Motor neuron (in vitro differentiated cells): ENCODE measurements around the gene SRSF4. TPM values are rescaled to one million over a fixed set of nuclear protein-coding genes. Genes with fewer than 3 reads are reported as not detected.
"Not testable (repeated sequence)": the region's sequence is repeated elsewhere in the genome, so short reads cannot be mapped to it uniquely, and the experiment has no call there.

Experiments used
- ATAC-seq, 8 experiments: fragments of 200-7000 bp; cut with Tn5 transposase; replicated peaks in 6 of 8; 2 replicates each; pipeline ENCODE4 v1.8.0; 2021; ENCODE audit warnings: mild to moderate bottlenecking in 8 of 8, moderate library complexity in 8 of 8
- H3K27ac ChIP-seq, 2 donors: fragments of 250-450 bp; sonication (Bioruptor Pico); 2 replicates each; pipeline ENCODE4 v1.9.0; 2021; ENCODE audit warnings: antibody characterized with exemption in 2 of 2, mild to moderate bottlenecking in 2 of 2, moderate library complexity in 1 of 2
- H3K4me1 ChIP-seq, 2 donors: fragments of 250-450 bp; sonication (Bioruptor Pico); replicated peaks in 1 of 2; 2 replicates each; pipeline ENCODE4 v1.6.1; 2021; ENCODE audit warnings: antibody characterized with exemption in 2 of 2, mild to moderate bottlenecking in 2 of 2, moderate library complexity in 1 of 2
- H3K4me3 ChIP-seq, 5 donors: fragments of 250-450 bp; sonication (Bioruptor Pico); 2 replicates each; pipeline ENCODE4 v1.9.0; 2021; ENCODE audit warnings: antibody characterized with exemption in 5 of 5, mild to moderate bottlenecking in 5 of 5, moderate library complexity in 4 of 5
- WGBS, 10 experiments: fragments of 450-650 bp; shearing (Covaris generic); methylation state at CpG; one replicate each; pipeline ENCODE4 v1.0.0; 2022; 5-methylcytosine and 5-hydroxymethylcytosine counted together
- in situ Hi-C, 9 experiments: fragments of 400-800 bp; cut with MboI; loops; one replicate each; pipeline ENCODE4 v1.15.0; 2021; ENCODE audit warnings: low sequenced_read_pairs in 9 of 9, low pct_unique_long_range_greater_than_20kb in 2 of 9; ENCODE audit not compliant: unreplicated experiment in 9 of 9
- total RNA-seq, 8 experiments: library from RNA; unstranded; fragments of 300-600 nt; gene quantifications; 2 replicates each; pipeline versions ENCODE4 v1.2.3 to v1.2.4, GENCODE V29; 2022

Gene SRSF4
- total RNA-seq, 8 experiments from 2014 or later = 43.5 to 98.4 (median 79.6) TPM

DNA sequence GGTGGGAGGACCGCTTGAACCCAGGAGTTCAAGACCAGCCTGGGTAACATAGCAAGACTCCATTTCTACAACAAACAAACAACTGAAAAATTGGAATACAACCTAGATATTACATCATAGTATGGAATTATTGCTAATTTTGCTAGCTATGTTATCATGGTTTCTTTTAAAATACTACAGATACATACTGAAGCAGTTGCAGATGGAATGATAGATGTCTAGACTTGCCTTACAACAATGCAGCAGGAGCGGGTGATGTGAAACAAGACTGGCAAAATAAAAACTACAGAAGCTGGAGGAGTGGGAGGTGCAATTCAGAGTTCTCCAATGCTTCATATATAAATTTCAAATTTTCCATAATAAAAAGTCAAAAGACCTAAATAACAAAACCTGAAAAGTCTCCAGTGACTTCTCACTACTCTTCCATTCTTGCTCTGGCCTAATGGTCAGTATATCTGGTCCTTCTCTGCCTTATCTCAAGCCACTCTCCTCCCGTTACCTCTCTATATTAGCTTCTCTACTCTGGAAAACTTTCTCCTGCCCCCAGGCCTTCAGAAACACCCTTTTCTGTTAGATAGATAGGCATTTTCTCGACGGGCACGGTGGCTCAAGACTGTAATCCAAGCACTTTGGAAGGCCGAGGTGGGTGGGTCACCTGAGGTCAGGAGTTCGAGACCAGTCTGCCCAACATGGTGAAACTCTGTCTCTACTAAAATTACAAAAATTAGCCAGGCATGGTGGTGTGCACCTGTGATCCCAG lies 29.5 kb downstream of the SRSF4 start:
- H3K27ac ChIP-seq = no peak overlapping the region
- in situ Hi-C loops = no loop called here
- 83 to 100% (median 94%) methylated on average over 1 to 8 of the region's 8 CpGs for WGBS, 10 experiments
- H3K4me3 ChIP-seq = no peak overlapping the region
- H3K4me1 ChIP-seq = no peaks in the 10 kb centered on the region
- ATAC-seq = no peak

DNA sequence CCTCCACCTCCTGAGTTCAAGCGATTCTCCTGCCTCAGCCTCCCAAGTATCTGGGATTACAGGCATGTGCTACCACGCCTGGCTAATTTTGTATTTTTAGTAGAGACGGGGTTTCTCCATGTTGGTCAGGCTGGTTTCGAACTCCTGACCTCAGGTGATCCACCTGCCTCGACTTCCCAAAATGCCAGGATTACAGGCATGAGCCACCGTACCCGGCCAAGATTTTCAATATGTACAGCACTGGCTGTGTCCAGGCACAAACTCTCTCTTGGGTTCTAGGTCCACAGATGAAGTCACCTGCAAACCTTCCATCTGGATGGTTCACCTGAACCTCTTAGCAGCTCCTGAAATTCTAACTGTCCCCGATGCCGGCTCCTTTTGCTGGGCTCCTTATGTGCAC lies 31.4 kb downstream of the SRSF4 start:
- in situ Hi-C loops, H3K4me3 ChIP-seq, H3K27ac ChIP-seq, H3K4me1 ChIP-seq, ATAC-seq: not testable (repeated sequence)
- 83 to 100% (median 100%) methylated on average over 1 to 8 of the region's 9 CpGs; no CpG with 5 or more reads in 5 of the 10 experiments for WGBS, 10 experiments

DNA sequence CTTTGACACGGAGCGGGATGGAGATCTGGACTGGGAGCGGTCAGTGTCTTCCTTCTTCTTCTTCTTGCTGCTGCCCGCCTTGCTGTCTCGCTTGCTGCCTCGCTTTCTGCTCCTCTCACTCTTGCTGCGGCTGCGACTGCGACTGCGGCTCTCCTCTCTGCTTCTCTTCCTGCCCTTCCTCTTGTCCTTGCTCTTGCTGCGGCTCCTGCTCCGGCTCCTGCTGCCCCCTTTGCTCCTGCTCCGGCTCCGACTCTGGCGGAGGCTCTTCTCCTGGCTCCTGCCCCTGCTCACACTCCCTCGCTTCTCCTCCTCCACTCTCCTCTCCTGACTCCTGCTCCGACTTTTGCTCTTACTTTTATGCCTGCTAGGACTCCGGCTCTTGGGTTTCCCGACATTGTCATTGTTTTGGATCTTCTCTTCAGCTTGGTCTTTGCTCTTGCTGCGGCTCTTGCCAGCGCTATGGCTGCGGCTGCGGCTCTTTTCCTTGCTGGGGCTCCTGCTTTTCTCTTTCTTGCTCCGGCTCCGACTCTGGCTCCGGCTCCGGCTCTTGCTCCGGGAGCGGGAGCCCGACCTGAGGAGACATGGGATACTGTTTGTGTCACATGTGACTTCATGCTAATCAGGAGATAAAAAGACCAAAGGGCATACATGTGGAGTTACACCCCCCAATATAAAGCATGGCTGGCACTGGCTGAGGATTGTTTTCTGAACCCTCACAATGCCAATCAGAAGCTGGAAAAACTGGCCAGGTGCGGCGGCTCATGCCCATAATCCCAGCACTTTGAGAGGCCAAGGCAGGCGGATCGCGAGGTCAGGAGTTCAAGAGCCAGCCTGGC lies 32.8 kb downstream of the SRSF4 start:
- no peak overlapping the region for H3K4me3 ChIP-seq
- no peaks in the 10 kb centered on the region for H3K4me1 ChIP-seq
- ATAC-seq = peak in 2 of 8 experiments; percentile 21 to 22
- in situ Hi-C loops = no loop called here
- H3K27ac ChIP-seq = no peak overlapping the region
- WGBS, 10 experiments = 78 to 100% (median 98%) methylated on average over 1 to 28 of the region's 35 CpGs

DNA sequence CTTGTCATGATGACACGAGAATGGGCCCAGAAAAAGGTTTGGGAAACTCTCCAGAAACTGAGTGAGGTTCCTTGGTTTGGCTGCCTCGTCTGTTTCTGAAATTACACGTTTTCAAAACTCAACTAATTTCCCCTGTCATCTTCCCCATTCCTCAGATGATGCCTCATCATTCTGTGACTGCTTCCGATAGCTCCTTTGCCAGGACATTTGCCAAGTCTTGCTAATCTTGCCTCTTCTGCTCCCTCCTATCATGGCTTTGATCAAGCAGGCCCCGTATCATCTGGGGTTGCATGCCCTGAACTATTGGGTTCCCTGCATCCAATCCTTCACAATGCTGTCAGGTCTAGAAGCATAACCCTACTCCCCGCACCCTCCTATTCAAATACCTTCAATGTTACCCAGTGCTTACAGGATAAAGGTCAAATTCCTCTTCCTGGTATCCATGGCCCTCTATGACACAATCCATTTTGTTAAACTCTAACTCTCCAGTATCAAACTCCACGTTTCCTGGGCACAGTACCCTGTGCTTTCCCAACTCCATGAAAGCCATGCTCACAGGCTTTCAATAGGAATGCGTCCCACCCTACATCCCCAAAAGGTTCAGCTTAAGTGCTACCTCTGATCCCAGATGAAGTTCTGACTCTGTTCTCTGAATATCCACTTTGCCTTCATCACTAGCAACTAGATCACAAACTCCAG lies 35.8 kb downstream of the SRSF4 start:
- in situ Hi-C loops = no loop called here
- Histone ChIP-seq H3K27ac (no peak overlapping the region), H3K4me3 (no peak overlapping the region), H3K4me1 (no peaks in the 10 kb centered on the region)
- ATAC-seq = peak in 3 of 8 experiments; percentile 9 to 66 (median 33)
- 29 to 93% (median 82%) methylated on average over 1 to 8 of the region's 8 CpGs; no CpG with 5 or more reads in 2 of the 10 experiments for WGBS, 10 experiments

DNA sequence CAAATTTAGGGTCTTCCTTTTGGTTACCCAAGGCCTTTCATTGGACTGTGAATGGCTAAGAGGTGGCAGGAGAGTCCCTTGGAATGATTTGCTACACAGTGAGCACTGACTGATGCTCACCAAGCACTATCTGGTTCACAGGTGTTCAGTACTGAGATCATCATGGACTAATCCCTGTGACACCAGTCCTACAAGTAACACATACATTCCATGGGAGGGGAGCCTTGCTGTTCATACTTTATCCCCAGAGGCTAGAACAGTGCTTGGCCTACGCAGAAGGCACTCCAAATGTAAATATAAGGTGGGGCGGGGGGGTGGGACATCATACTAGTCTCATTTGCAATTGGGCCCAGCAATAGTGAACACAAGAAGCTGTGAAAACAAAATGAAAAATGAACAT lies 37.5 kb downstream of the SRSF4 start:
- 67 to 100% (median 93%) methylated on average over 1 to 2 of the region's 2 CpGs; no CpG with 5 or more reads in 7 of the 10 experiments for WGBS, 10 experiments
- Histone ChIP-seq H3K4me1 (no peaks in the 10 kb centered on the region), H3K4me3 (no peak overlapping the region), H3K27ac (no peak overlapping the region)
- in situ Hi-C loops = no loop called here
- peak in 2 of 8 experiments; percentile 45 to 56 for ATAC-seq

DNA sequence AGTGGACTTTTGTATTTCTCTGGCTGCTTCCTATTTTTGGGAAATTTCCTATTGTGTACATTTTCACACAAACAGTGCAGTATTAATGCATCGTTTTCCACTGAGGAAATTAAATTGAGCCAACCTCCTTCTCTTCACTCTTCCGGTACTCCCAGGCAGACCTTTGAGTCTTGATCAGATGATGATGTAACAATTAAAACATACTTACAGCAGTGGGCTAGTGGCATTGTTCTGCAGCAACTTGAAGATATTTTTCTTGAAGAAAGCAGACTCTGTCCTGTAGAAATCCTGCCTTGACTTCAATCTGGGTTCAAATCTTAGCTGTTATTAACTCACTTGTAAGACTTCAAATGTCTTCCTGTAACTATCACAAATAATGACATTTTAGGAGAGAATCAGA lies 39.0 kb downstream of the SRSF4 start:
- in situ Hi-C loops = no loop called here
- no peak for ATAC-seq
- 51 to 100% (median 93%) methylated on average over 2 of the region's 2 CpGs; no CpG with 5 or more reads in 4 of the 10 experiments for WGBS, 10 experiments
- no peaks in the 10 kb centered on the region for H3K4me1 ChIP-seq
- H3K27ac ChIP-seq = no peak overlapping the region
- H3K4me3 ChIP-seq = no peak overlapping the region

DNA sequence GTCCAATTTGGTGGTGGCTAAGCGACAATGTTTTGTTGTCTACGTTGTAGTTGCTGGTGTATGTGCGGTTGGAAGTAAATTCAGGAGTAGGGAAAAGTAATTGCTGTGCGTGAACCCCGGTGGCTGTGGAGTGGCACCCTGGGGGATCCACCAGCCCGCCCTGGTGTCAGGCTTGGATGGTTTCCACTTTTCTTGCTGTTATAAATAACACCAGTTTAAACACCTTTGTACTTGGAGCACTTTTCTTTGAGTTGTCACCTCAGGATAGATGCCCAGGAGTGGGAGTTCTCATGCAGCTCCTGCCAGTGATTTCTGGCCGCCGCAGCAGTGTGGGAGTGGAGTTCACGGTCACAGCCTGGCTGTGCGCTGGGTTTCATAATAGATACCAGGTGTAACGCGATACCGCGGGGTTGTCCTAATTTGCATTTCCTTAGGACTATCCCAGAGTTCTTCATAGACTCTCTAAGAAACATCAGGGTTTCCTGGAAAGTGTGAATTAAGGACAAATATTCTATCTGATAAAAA lies 45.2 kb downstream of the SRSF4 start:
- in situ Hi-C loops = no loop called here
- WGBS, 10 experiments = 5 to 100% (median 42%) methylated on average over 1 to 12 of the region's 14 CpGs
- peak in 3 of 8 experiments; percentile 73 to 85 (median 85) for ATAC-seq
- Histone ChIP-seq H3K4me1 (no peaks in the 10 kb centered on the region), H3K4me3 (no peak overlapping the region), H3K27ac (no peak overlapping the region)

DNA sequence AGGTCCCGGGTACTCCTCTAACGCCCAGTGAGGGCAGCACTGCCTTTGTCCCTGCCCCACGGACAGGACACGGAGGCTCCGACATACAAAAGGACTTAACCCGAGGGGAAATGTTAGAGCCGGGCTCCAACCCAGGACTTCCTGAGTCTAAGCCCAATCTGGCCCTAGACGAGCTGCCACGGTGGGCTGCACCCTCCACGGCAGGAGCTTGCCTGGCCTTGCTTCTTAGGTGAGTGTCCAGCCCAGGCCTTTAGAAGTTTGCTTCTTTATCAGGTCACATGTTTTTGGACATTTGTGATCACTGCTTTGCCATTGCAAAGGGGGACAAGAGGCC lies 47.0 kb downstream of the SRSF4 start:
- Histone ChIP-seq H3K4me1 (no peaks in the 10 kb centered on the region), H3K27ac (no peak overlapping the region), H3K4me3 (no peak overlapping the region)
- in situ Hi-C loops = no loop called here
- ATAC-seq = no peak
- 25 to 93% (median 78%) methylated on average over 1 to 7 of the region's 10 CpGs; no CpG with 5 or more reads in 4 of the 10 experiments for WGBS, 10 experiments

DNA sequence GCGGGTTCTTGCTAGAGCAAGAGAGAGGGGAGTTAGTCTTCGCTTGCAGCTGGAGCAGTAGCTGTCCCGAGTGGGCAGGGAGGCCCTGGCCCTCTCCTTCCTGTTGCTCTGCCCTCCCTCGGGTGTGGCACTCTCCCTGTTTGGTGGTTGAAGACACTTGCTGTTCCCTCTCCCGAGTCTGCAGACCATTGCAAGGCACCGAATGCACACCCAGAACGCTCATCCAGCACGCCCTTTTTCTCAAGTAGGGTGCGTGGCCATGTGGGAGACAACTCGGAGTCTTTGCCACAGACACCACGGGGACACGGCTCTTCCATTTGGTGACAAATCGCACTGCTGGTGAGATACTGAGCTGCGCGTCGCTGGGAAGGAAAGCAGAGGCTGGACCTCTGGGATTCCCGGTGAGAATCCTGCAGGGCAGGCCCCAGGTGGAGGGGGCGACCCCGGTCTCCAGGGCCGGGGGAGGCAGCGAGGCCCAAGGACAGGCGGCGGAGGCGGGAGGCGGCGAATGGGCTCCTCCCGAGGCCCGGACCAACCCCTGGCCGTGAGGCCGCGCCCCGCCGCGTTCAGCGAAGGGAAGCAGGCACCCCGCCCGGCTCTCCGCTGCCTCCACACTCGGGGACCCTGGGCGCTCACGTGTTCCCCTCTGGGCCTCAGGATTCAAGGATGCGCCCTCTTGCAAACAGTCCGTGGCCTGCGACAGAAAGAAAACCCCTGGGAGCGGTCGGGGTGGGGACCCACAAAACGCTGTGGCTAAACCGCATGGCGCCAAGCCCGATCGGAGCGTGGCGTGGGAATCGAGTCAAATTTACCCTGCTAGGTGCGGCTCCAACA lies 47.6 kb downstream of the SRSF4 start:
- no peak overlapping the region for H3K4me3 ChIP-seq
- no peak overlapping the region for H3K27ac ChIP-seq
- H3K4me1 ChIP-seq = no peaks in the 10 kb centered on the region
- in situ Hi-C loops = no loop called here
- WGBS, 10 experiments = 34 to 86% (median 76%) methylated on average over 2 to 20 of the region's 55 CpGs; no CpG with 5 or more reads in 5 of the 10 experiments
- peak in 2 of 8 experiments; percentile 25 to 69 for ATAC-seq

DNA sequence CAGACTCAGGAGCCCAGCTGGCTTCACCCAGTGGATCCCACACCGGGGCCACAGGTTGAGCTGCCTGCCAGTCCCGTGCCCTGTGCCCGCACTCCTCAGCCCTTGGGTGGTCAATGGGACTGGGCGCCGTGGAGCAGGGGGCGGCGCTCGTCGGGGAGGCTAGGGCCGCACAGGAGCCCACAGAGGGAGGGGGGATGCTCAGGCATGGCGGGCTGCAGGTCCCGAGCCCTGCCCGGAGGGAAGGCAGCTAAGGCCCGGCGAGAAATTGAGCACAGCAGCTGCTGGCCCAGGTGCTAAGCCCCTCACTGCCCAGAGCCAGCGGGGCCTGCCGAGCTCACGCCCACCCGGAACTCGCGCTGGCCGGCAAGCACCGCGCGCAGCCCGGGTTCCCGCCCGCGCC lies 50.6 kb downstream of the SRSF4 start:
- ATAC-seq, in situ Hi-C loops: not testable (repeated sequence)
- no CpG with 5 or more reads among the region's 29 CpGs for WGBS, 10 experiments

DNA sequence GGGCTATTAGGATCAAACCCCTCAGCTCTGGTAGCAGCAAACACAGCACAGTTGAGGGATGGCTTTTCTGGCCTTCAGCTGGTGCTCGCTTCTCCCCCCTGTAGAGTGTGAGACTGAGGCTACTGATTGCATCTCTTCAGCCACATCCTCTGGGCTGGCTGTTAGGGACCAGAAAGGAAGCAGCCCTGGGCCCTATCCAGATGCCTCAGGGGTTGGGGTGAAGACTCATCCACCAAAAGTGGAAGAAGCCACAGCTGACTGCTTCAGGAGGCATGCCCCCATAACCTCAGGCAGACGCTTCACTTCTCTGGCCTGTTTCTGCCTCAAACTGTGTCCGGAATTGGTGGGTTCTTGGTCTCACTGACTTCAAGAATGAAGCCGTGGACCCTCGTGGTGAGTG lies 51.8 kb downstream of the SRSF4 start:
- ATAC-seq = no peak
- 51 to 86% (median 79%) methylated on average over 3 to 5 of the region's 5 CpGs; no CpG with 5 or more reads in 4 of the 10 experiments for WGBS, 10 experiments
- no peak overlapping the region for H3K4me3 ChIP-seq
- peaks cover 0 to 7% of the 10 kb centered on the region in 2 donors for H3K4me1 ChIP-seq
- in situ Hi-C loops = no loop called here
- H3K27ac ChIP-seq = no peak overlapping the region

More for the DNA sequence above, 50.6 kb downstream of the SRSF4 start:
- not testable (repeated sequence) for H3K4me3 ChIP-seq, H3K4me1 ChIP-seq, H3K27ac ChIP-seq

DNA sequence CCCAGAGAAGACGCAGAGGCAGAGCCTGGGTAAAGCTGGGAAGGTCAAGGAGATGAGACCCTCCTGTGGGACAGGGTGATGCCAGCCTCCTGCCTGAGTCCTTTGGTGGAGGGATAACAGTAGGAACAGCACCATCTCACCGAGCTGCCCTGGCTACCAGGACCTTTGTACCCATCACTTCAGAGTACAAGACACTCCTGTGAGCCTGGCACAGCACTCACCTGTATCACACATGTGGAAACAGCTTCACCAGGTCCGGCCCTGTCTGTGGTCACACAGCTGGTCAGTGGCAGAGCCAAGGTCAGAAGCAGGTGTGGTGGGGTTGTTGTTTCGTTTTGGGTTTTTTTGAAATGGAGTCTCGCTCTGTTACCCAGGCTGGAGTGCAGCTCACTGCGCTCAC lies 53.0 kb downstream of the SRSF4 start:
- in situ Hi-C loops = no loop called here
- no peak for ATAC-seq
- H3K27ac ChIP-seq = no peak overlapping the region
- no peak overlapping the region for H3K4me3 ChIP-seq
- H3K4me1 ChIP-seq = peaks cover 0 to 10% of the 10 kb centered on the region in 2 donors
- WGBS, 10 experiments = 0 to 72% (median 69%) methylated on average over 1 to 3 of the region's 6 CpGs; no CpG with 5 or more reads in 4 of the 10 experiments
